Measurements from ENCODE around the gene NPIPB13. TPM values are rescaled to one million over a fixed set of nuclear protein-coding genes. Genes with fewer than 3 reads are reported as not detected.
"Not testable (repeated sequence)": the region's sequence is repeated elsewhere in the genome, so short reads cannot be mapped to it uniquely, and the experiment has no call there.

The NPIPB13 gene
- total RNA-seq = 0.97 TPM in 1 of 2 replicates, not detected in the other

- DNase-seq (ENCODE audit: low read depth); H3K4me3 ChIP-seq (ENCODE audit: low read depth, low read length): not testable (repeated sequence)
These were observed at the start of gene NPIPB13 for GRCh38 chr16:30248379-30248778. Gene NPIPB13, minus strand, starts transcription at chr16:30248479. Its CDS starts 2,906 bp downstream, at chr16:30245573.

GRCh38 chr16:30282357-30282756 lies 34.1 kb upstream of the NPIPB13 start:
- DNase-seq (ENCODE audit: low read depth); H3K4me3 ChIP-seq (ENCODE audit: low read depth, low read length): not testable (repeated sequence)

- H3K4me3 ChIP-seq (ENCODE audit: low read depth, low read length); DNase-seq (ENCODE audit: low read depth): not testable (repeated sequence)
These were observed 30.2 kb upstream of the NPIPB13 start for GRCh38 chr16:30278523-30278922.

DNA sequence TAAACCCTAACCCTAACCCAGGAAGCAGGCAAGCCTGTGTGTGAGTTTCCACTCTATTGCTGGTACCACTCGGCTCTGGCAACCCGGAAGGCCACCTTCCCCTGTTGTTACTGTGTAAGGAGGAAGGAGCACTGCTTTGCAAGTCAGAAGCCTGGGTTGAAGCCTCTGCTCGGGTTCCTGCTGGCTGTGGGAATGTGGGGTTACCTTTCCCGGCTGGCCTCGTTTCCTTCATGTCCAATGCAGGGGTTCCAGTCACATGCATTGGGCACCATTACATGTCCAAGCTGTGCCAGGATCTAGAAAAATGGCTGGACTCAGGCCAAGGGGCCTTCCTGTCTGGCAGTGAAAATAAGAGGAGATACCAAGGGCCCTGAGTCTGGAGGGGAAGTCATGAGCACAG lies 31.2 kb downstream of the NPIPB13 start:
- not testable (repeated sequence) for DNase-seq (ENCODE audit: low read depth); H3K4me3 ChIP-seq (ENCODE audit: low read depth, low read length)

DNA sequence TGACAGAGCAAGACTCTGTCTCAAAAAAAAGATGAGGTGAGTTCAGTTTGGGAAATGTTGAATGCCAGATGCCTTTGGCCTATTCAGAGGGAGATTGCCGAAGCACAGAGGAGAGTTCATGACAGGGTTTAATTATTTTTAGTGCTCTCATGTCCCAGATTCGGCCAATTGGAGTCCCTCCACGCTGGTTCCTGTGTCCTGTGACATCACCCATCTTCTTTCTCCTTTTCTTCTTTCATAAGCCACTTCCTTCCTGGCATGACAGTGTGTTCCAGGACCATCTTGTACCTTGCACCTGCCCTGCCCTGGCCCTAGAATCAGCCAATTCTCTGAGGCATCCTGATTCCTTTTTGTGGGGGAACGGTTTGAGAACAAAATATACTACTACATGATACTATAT lies 36.9 kb downstream of the NPIPB13 start:
- not testable (repeated sequence) for DNase-seq (ENCODE audit: low read depth); H3K4me3 ChIP-seq (ENCODE audit: low read depth, low read length)

GRCh38 chr16:30209032-30209431 lies 39.2 kb downstream of the NPIPB13 start:
- DNase-seq (ENCODE audit: low read depth); H3K4me3 ChIP-seq (ENCODE audit: low read depth, low read length): not testable (repeated sequence)

- H3K4me3 ChIP-seq (ENCODE audit: low read depth, low read length); DNase-seq (ENCODE audit: low read depth): not testable (repeated sequence)
These were observed 41.1 kb downstream of the NPIPB13 start for GRCh38 chr16:30207063-30207704.

DNA sequence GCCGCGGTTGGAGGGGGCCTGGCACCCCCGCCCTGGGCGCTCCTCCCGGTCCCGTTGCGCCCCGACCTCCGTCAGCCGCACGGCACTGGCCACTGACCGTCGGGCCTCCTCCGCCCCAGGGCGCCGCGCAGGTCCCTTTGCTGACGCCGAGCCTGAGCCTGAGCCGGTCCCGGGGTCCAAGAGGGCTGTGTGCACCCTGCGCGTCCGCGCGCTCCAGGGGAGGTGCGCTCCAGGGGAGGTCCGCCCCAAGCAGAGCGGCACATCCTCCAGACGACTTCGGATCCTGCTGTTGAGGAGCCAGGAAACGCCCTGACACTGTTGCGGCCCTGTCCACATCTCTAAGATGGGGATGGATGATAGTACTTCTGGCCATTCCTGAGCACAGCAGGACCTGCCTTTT lies 42.0 kb downstream of the NPIPB13 start:
- DNase-seq (ENCODE audit: low read depth); H3K4me3 ChIP-seq (ENCODE audit: low read depth, low read length): not testable (repeated sequence)

GRCh38 chr16:30205541-30206236 lies 42.6 kb downstream of the NPIPB13 start:
- H3K4me3 ChIP-seq (ENCODE audit: low read depth, low read length) = peak overlapping the region; percentile 47

DNA sequence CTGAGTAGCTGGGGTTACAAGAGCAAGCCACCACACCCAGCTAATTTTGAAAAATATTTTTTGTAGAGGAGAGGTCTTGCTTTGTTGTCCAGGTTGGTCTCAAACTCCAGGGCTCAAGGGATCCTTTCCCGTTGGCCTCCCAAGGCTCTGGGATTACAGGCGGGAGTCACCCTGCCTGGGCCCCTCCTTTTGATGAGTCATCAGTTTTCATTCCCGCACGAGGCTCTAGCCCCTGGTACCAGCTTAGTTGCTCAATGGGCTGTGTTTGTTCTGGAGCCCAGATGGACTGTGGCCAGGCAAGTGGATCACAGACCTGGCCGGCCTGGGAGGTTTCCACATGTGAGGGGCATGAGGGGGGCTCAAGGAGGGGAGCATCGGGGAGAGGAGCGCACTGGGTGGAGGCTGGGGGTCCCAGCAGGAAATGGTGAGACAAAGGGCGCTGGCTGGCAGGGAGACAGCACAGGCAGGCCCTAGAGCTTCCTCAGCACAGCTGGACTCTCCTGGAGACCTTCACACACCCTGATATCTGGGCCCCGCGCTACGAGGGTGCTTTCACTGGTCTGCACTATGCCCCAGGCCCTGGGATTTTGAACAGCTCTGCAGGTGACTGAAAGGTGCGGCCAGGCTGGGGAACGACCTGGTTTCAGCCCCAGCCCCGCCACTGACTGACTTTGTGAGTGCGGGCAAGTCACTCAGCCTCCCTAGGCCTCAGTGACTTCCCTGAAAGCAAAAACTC lies 48.5 kb downstream of the NPIPB13 start:
- DNase-seq (ENCODE audit: low read depth); H3K4me3 ChIP-seq (ENCODE audit: low read depth, low read length): not testable (repeated sequence)

More at GRCh38 chr16:30205541-30206236, 42.6 kb downstream of the NPIPB13 start:
- not testable (repeated sequence) for DNase-seq (ENCODE audit: low read depth)

DNA sequence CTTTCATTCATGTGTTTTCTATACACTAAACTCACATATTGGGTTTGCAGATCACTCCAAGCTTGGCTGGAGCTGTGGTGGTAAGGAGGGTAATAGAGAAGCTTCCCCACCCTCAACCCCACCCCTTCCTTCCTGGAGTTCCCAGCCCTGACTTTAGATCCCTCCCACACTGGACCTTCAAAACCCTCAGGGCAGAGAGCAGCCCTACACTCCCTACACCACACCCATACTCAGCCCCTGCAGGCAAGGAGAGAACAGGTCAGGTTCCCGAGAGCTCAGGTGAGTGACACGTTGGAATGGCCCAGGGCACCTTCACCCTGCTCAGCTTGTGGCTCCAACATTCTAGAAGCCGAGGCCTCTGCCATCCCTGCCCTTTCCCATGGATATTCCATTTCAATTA lies 49.2 kb downstream of the NPIPB13 start, which contains the start of gene SULT1A3:
Gene SULT1A3, plus strand, starts transcription at position 207 of the 400 bp plus-strand sequence. CDS start 1,474 bp downstream, outside the sequence.
- not testable (repeated sequence) for H3K4me3 ChIP-seq (ENCODE audit: low read depth, low read length); DNase-seq (ENCODE audit: low read depth)

Small RNAs within 50 kb of the gene (small RNA-seq; reads per million reads assigned to genes)
- not detected for gene AC106782.4

Other genes starting within 250 kb of the NPIPB13 start
- gene DOC2A, start 237.5 kb downstream of the NPIPB13 start, total RNA-seq = under 0.01 and 0.32 TPM in 2 replicates
- not detected in 2 replicates for gene C16orf92, start 225.3 kb downstream of the NPIPB13 start, total RNA-seq
- 0.32 TPM in 1 of 2 replicates, not detected in the other for gene TLCD3B, start 217.2 kb downstream of the NPIPB13 start, total RNA-seq
- 545 and 622 TPM in 2 replicates for gene ALDOA, start 182.7 kb downstream of the NPIPB13 start, total RNA-seq
- gene PPP4C, start 172.5 kb downstream of the NPIPB13 start, total RNA-seq = 196 and 209 TPM in 2 replicates
- 0.32 and 0.43 TPM in 2 replicates for gene TBX6, start 156.6 kb downstream of the NPIPB13 start, total RNA-seq
- 8.6 and 14.5 TPM in 2 replicates for gene YPEL3, start 152.3 kb downstream of the NPIPB13 start, total RNA-seq
- gene GDPD3, start 134.9 kb downstream of the NPIPB13 start, total RNA-seq = 0.32 and 0.43 TPM in 2 replicates
- 27.7 and 36.3 TPM in 2 replicates for gene MAPK3, start 125.3 kb downstream of the NPIPB13 start, total RNA-seq
- gene CORO1A, start 64.9 kb downstream of the NPIPB13 start, total RNA-seq = 1.6 and 3.5 TPM in 2 replicates
- gene BOLA2B, start 54.8 kb downstream of the NPIPB13 start, total RNA-seq = 46.6 and 140 TPM in 2 replicates
- 16.8 and 49.3 TPM in 2 replicates for gene SLX1A, start 54.6 kb downstream of the NPIPB13 start, total RNA-seq
- gene SULT1A3, start 49.2 kb downstream of the NPIPB13 start, total RNA-seq = 3.5 and 3.9 TPM in 2 replicates
- 35.1 and 40.6 TPM in 2 replicates for gene CD2BP2, start 106.8 kb upstream of the NPIPB13 start, total RNA-seq
- gene TBC1D10B, start 122.0 kb upstream of the NPIPB13 start, total RNA-seq = 37.1 and 37.7 TPM in 2 replicates
- not detected in 2 replicates for gene MYL11, start 126.3 kb upstream of the NPIPB13 start, total RNA-seq
- gene SEPTIN1, start 134.1 kb upstream of the NPIPB13 start, total RNA-seq = 0.43 TPM in 1 of 2 replicates, not detected in the other
- 10.4 and 12.6 TPM in 2 replicates for gene ZNF48, start 146.9 kb upstream of the NPIPB13 start, total RNA-seq
- 9.5 and 10.0 TPM in 2 replicates for gene ZNF771, start 159.1 kb upstream of the NPIPB13 start, total RNA-seq
- 12.9 and 18.6 TPM in 2 replicates for gene DCTPP1, start 181.6 kb upstream of the NPIPB13 start, total RNA-seq
- gene SEPHS2, start 197.4 kb upstream of the NPIPB13 start, total RNA-seq = 7.8 and 9.3 TPM in 2 replicates
- gene ITGAL, start 224.3 kb upstream of the NPIPB13 start, total RNA-seq = not detected in 2 replicates

Data from fibroblast of villous mesenchyme (primary cell).